Cardiac muscle cell (in vitro differentiated cells and primary cell): ENCODE data around the gene TOR1AIP1. TPM values are rescaled to one million over a fixed set of nuclear protein-coding genes. Genes with fewer than 3 reads are reported as not detected.
"Not testable (repeated sequence)": the region's sequence is repeated elsewhere in the genome, so short reads cannot be mapped to it uniquely, and the experiment has no call there.

Experiments used
- DNase-seq, 2 donors: peaks; one replicate each; pipeline versions ENCODE4 v3.0.0 to v3.0.0-alpha.2; 2010 to 2017; ENCODE audit warnings: low read depth in 1 of 2, low spot score in 1 of 2
- H3K27ac ChIP-seq: fragments of 200-600 bp; sonication (generic); 2 replicates; pipeline ENCODE4 v1.5.1; 2016
- H3K27me3 ChIP-seq: fragments of 200-600 bp; sonication (generic); 2 replicates; pipeline ENCODE4 v1.6.0; 2016; ENCODE audit warnings: control low read depth
- H3K36me3 ChIP-seq: fragments of 200-600 bp; sonication (generic); 2 replicates; pipeline ENCODE4 v1.5.1; 2016; ENCODE audit warnings: control low read depth
- H3K4me1 ChIP-seq: fragments of 200-600 bp; sonication (generic); 2 replicates; pipeline ENCODE4 v1.8.1; 2017; ENCODE audit warnings: low read depth, mild to moderate bottlenecking, mixed run types
- H3K4me3 ChIP-seq: fragments of 200-600 bp; sonication (generic); 2 replicates; pipeline ENCODE4 v1.5.1; 2016; ENCODE audit warnings: mild to moderate bottlenecking
- H3K9me3 ChIP-seq: fragments of 200-600 bp; sonication (generic); 2 replicates; pipeline ENCODE4 v1.5.1; 2017; ENCODE audit warnings: low read depth, mild to moderate bottlenecking, control low read depth
- CTCF ChIP-seq: IDR thresholded peaks from 2 replicates; pipeline ENCODE4 v1.5.1; 2012; ENCODE audit warnings: low read depth, mild to moderate bottlenecking, low read length
- polyA plus RNA-seq: library from polyadenylated mRNA; unstranded; fragments of >200 nt; fragmentation: Nextera tagmentation; extraction: Ambion mirVana; gene quantifications from 2 replicates; pipeline ENCODE4 v1.2.1, GENCODE V29; 2016
- total RNA-seq: library from RNA; depleted of rRNA; stranded (reverse); fragments of >200 nt; gene quantifications from 2 replicates; pipeline ENCODE4 v1.2.3, GENCODE V29; 2016

Gene TOR1AIP1
- total and polyA plus RNA-seq, 2 experiments from 2014 or later: 18.2 to 19.6 TPM

- peak; percentile 20 for TF ChIP-seq CTCF
- H3K9me3 ChIP-seq: peaks cover 3% of the 10 kb centered on the region
- peaks cover 7% of the 10 kb centered on the region for H3K4me1 ChIP-seq
- DNase-seq: peak in 1 of 2 donors; percentile 72
- H3K4me3 ChIP-seq: peak overlapping the region; percentile 35
- no peaks in the 10 kb centered on the region for H3K36me3 ChIP-seq
- no peaks in the 10 kb centered on the region for H3K27me3 ChIP-seq
- peak overlapping the region; percentile 97 for H3K27ac ChIP-seq
Observed at GRCh38 chr1:179953974-179954492, 71.9 kb downstream of the TOR1AIP1 start.

DNA sequence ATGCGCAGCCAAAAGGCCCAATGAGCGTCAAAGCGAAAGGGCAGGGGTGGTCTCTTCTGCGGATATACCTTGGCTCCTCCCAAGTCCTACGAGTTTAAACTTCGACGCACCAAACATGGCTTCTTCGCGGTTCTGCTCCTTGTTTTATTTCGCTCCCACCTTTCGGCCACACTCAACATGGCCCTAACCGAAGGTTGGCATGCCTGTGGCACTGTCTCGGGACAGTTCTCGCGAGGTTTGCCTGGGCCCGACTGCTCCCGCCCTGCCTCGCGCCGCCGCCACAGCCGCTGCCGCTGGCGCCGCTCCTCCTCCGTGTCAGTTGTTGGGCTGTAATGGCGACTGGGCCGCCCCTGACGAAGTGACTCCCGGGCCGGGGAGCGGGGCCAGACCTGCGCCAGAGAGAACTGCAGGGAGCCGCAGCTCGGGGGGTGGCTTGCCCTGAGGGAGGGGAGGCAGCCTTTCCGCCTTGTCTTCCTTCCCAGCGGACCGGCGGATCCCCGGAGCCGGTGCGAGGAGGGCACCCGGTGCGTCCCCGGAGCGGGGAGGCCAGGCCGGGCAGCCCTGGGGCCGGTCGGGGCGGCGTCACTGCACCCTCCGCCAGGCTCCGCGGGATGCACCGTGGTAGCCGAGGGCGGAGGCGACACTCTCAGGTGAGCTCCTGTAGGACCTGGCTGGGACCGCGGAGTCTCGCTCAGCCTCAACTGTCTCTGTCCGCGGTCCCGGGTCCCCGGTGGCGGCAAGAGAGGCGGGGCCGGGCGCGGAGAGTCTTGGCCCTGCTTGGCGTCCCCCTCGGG is 72.6 kb downstream of the TOR1AIP1 start, which contains the start of gene CEP350:
TSS of gene CEP350 (plus strand) at position 318 of the 794 bp plus-strand sequence. CDS start 31,372 bp downstream, outside the sequence.
- DNase-seq: peak; percentile 99 to 100
- H3K4me1 ChIP-seq: peaks cover 7% of the 10 kb centered on the region
- H3K36me3 ChIP-seq: no peaks in the 10 kb centered on the region
- peak within 1 kb of the TSS; percentile 82 for H3K4me3 ChIP-seq
- TF ChIP-seq CTCF: no peak
- peaks cover 3% of the 10 kb centered on the region for H3K9me3 ChIP-seq
- H3K27me3 ChIP-seq: no peaks in the 10 kb centered on the region
- peak within 1 kb of the TSS; percentile 97 for H3K27ac ChIP-seq

DNA sequence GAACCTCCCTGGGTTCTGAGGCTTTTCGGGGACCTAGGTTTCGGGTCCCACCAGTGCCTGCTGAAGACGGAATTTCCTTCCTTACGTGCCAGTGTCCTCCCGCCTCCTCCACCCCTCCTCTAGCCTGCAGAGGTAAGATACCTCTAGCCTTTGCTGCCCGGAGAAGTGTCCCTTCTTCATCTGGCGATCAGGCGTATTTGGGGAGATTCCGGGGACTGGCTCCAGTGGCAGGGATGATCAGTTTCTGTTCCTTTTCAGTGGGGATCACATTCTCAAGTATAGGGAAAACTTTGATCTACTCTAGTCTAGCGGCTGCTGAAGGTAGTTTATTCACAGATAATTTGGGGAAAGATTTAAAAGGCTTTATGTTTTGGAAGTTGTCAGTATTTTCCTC is 73.2 kb downstream of the TOR1AIP1 start:
- Histone ChIP-seq H3K4me1 (peaks cover 7% of the 10 kb centered on the region), H3K27me3 (no peaks in the 10 kb centered on the region), H3K4me3 (peak overlapping the region; percentile 82), H3K36me3 (no peaks in the 10 kb centered on the region), H3K27ac (peak overlapping the region; percentile 97), H3K9me3 (no peaks in the 10 kb centered on the region)
- no peak for TF ChIP-seq CTCF
- peak in 1 of 2 donors; percentile 8 for DNase-seq

GRCh38 chr1:179955731-179956130 is 73.6 kb downstream of the TOR1AIP1 start:
- TF ChIP-seq CTCF: no peak
- Histone ChIP-seq H3K36me3 (no peaks in the 10 kb centered on the region), H3K9me3 (no peaks in the 10 kb centered on the region), H3K4me3 (peak overlapping the region; percentile 82), H3K4me1 (peaks cover 7% of the 10 kb centered on the region), H3K27ac (peak overlapping the region; percentile 97), H3K27me3 (no peaks in the 10 kb centered on the region)
- no peak for DNase-seq

GRCh38 chr1:179958359-179958758 is 76.3 kb downstream of the TOR1AIP1 start:
- Histone ChIP-seq H3K27ac (no peak overlapping the region), H3K27me3 (no peaks in the 10 kb centered on the region), H3K36me3 (no peaks in the 10 kb centered on the region), H3K9me3 (no peaks in the 10 kb centered on the region), H3K4me3 (no peak overlapping the region), H3K4me1 (peaks cover 7% of the 10 kb centered on the region)
- no peak for TF ChIP-seq CTCF
- no peak for DNase-seq

DNA sequence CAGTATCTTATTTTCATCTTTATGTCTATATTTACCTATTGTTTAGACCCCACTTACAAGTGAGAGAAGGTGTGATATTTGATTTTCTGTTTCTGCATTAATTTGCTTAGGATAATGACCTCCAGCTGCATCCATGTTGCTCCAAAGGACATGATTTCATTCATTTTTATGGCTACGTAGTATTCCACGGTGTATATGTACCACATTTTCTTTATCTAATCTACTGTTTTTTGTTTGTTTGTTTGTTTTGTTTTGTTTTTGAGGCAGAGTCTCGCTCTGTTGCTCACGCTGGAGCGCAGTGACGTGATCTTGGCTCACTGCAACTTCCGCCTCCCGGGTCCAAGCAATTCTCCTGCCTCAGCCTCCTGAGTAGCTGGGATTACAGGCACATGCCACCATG is 80.1 kb downstream of the TOR1AIP1 start:
- not testable (repeated sequence) for H3K27ac ChIP-seq, H3K4me1 ChIP-seq, H3K4me3 ChIP-seq, H3K27me3 ChIP-seq, H3K9me3 ChIP-seq, DNase-seq, H3K36me3 ChIP-seq
